ENCODE measurements around the gene SEC23B.

The SEC23B gene

DNA sequence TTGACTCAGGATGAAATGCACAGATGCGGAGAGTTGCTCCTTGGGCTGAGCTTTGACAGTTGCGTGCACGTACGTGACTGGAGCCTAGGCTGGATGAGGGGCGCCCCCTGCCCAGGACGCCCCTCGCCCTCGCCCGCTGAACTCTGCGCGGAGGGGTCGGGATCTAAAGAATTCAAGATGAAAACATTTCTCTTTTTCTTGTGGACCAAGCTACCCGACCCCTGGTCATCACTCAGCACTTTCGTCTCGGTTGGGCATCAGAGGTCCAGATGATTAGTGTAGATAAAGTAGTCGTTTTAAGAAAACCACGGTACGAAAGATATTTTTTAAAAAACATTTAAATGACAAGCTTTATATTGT is 80.8 kb downstream of the SEC23B start:
- no peak for DNase-seq

DNA sequence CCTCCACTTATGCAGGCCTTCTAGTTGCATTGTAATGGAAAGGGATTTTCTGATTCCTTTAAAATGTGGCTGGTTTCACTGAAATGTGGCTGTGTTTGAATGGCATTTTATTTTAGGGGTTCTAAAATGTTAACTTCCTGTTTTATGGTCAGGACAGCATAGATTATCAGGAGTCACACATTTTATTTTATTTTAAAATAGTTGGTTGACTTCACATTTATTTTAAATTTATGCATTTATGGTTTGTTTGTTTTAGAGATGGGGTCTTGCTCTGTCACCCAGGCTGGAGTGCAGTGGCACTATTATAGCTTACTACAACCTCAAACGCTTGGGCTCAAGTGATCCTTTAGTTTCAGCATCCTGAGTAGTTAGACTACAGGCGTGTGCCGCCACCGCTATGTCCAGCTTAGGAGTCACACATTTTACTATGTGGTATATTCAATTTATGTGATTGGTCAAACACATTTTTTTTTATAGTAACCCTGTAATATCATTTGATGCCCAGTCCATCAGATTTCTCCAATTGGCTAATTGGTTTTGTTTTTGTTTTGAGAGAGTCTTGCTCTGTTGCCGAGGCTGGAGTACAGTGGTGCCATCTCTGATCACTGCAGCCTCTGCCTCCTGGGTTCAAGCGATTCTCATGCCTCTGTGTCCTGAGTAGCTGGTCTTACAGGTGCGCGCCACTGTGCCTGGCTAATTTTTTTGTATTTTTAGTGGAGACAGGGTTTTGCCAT is 82.4 kb downstream of the SEC23B start:
- no peak for DNase-seq

DNA sequence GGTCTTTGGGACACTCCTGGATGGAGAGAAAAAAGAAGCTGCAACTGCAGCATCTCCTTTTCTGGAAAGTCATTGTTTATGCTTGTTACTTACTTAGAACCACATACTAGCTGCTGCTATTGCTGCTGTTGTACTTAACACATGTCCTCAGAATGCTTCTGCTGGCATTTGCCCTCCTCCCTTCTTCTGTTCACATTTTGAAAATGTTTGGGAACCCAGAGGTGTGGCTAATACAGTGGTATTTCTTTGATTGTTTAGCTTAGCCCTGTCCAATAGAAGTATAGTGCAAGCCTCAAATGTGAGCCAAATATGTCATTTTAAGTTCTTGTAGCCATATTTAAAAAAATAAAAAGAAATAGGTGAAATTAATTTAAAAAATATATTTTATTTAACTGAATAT is 88.5 kb downstream of the SEC23B start:
- DNase-seq, result no peak

DNA sequence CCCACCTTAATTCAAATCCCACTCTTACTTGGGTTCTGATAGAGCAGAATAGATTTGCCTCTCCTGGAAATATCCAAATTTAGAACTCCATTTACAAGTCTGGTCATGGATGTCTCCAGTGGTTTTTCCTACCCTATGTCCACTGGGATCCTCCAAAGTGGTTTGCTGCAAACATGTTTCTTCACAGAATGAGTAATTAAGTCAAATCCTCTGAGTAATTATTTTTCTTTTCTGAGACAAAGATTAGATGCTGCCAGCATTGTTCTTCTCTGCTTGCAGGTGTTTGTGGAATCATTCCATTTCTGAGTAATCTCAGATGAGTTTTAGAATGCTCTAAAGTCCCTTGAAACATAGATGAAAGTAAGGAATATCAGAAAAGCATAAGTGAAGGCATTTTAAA is 102.0 kb downstream of the SEC23B start:
- DNase-seq, result no peak

Measured in fibroblast of skin of scalp (primary cell).